Hematopoietic multipotent progenitor cell treated with erythropoietin and hydrocortisone succinate and interleukin-3 and kit ligand, for 6 days (in vitro differentiated cells): Measurements from ENCODE around the gene SCLY.
"Not testable (repeated sequence)": the region's sequence is repeated elsewhere in the genome, so short reads cannot be mapped to it uniquely, and the experiment has no call there.

Experiments used
- DNase-seq: peaks from one replicate; pipeline ENCODE4 v3.0.0-alpha.2; 2015

Gene SCLY

GRCh38 chr2:238114851-238115660, 54.3 kb downstream of the SCLY start:
- DNase-seq: no peak

- DNase-seq: not testable (repeated sequence)
Observed at GRCh38 chr2:238115709-238116108, 54.9 kb downstream of the SCLY start.

- DNase-seq: no peak
Observed at GRCh38 chr2:238116298-238117198, 55.7 kb downstream of the SCLY start.

- DNase-seq: no peak
Observed at GRCh38 chr2:238117199-238118154, 56.7 kb downstream of the SCLY start.

GRCh38 chr2:238119756-238120462, 59.1 kb downstream of the SCLY start:
- no peak for DNase-seq

- DNase-seq: no peak
Observed at GRCh38 chr2:238120463-238121298, 59.9 kb downstream of the SCLY start.

- DNase-seq: no peak
Observed at GRCh38 chr2:238121511-238122286, 60.9 kb downstream of the SCLY start.

GRCh38 chr2:238122287-238123217, 61.8 kb downstream of the SCLY start:
- DNase-seq: no peak

- no peak for DNase-seq
Observed at GRCh38 chr2:238123218-238123971, 62.6 kb downstream of the SCLY start.

GRCh38 chr2:238123991-238124470, 63.2 kb downstream of the SCLY start:
- DNase-seq: no peak

GRCh38 chr2:238124488-238125126, 63.8 kb downstream of the SCLY start:
- no peak for DNase-seq

- DNase-seq: no peak
Observed at GRCh38 chr2:238125127-238125885, 64.5 kb downstream of the SCLY start.

- no peak for DNase-seq
Observed at GRCh38 chr2:238126338-238126737, 65.5 kb downstream of the SCLY start.

GRCh38 chr2:238126775-238127164, 66.0 kb downstream of the SCLY start:
- DNase-seq: no peak

GRCh38 chr2:238127165-238128060, 66.6 kb downstream of the SCLY start:
- peak; percentile 57 for DNase-seq

- DNase-seq: no peak
Observed at GRCh38 chr2:238128061-238128440, 67.2 kb downstream of the SCLY start.
